A673 (cell line): Measurements from ENCODE around the gene DOCK1. TPM values are rescaled to one million over a fixed set of nuclear protein-coding genes. Genes with fewer than 3 reads are reported as not detected.

Experiments used
- BruUV-seq: library from RNA; stranded (reverse); fragments of 400-500 nt; replicated peaks from 2 replicates; lab custom pipeline; 2021; lab: Mats Ljungman, UMichigan
- CTCF ChIA-PET: fragments of 300-600 bp; sonication (Branson Sonifier 250); formaldehyde crosslinking; loops from one replicate; lab custom pipeline; 2022; ENCODE audit warnings: antibody characterized with exemption; lab: Charles Lee
- POLR2A ChIA-PET: fragments of 300-600 bp; sonication (Branson Sonifier 250); formaldehyde crosslinking; loops from one replicate; lab custom pipeline; 2022; ENCODE audit warnings: antibody characterized with exemption; ENCODE audit not compliant: low non-redundant PET; lab: Charles Lee
- DNase-seq: peaks from one replicate; pipeline ENCODE4 v3.0.0-alpha.2; 2015; ENCODE audit warnings: low spot score
- H3K27ac ChIP-seq: fragments of 200-600 bp; sonication (generic); 2 replicates; pipeline ENCODE4 v1.5.1; 2016; ENCODE audit warnings: mixed run types, low read depth, mild to moderate bottlenecking, mixed read lengths, antibody characterized with exemption, low read length; ENCODE audit not compliant: poor library complexity, severe bottlenecking
- H3K27me3 ChIP-seq: fragments of 200-600 bp; sonication (generic); replicated peaks from 2 replicates; pipeline ENCODE4 v1.6.1; 2017; ENCODE audit warnings: mixed run types, low read depth, mild to moderate bottlenecking, mixed read lengths, antibody characterized with exemption, low read length; ENCODE audit not compliant: insufficient read depth, poor library complexity
- H3K36me3 ChIP-seq: fragments of 200-600 bp; sonication (generic); 2 replicates; pipeline ENCODE4 v1.6.1; 2016; ENCODE audit warnings: mixed run types, mild to moderate bottlenecking, mixed read lengths, antibody characterized with exemption, low read length; ENCODE audit not compliant: insufficient read depth, poor library complexity, severe bottlenecking
- H3K4me1 ChIP-seq: fragments of 200-600 bp; sonication (generic); 2 replicates; pipeline ENCODE4 v1.6.1; 2017; ENCODE audit warnings: mixed run types, mild to moderate bottlenecking, mixed read lengths, antibody characterized with exemption, low read length; ENCODE audit not compliant: insufficient read depth, poor library complexity, severe bottlenecking
- H3K4me3 ChIP-seq: fragments of 200-600 bp; sonication (generic); 2 replicates; pipeline ENCODE4 v1.5.1; 2016; ENCODE audit warnings: low read depth, mixed run types, mild to moderate bottlenecking, mixed read lengths, low read length; ENCODE audit not compliant: poor library complexity, severe bottlenecking
- H3K9me3 ChIP-seq: fragments of 200-600 bp; sonication (generic); 2 replicates; pipeline ENCODE4 v1.6.1; 2016; ENCODE audit warnings: mixed run types, low read depth, mild to moderate bottlenecking, mixed read lengths, antibody characterized with exemption, low read length; ENCODE audit not compliant: poor library complexity, severe bottlenecking
- EZH2 ChIP-seq: fragments of 200-600 bp; sonication (generic); IDR thresholded peaks from 2 replicates; pipeline ENCODE4 v1.6.1; 2017; ENCODE audit warnings: borderline replicate concordance, low read depth, mild to moderate bottlenecking, mixed read lengths, antibody characterized with exemption, low read length; ENCODE audit not compliant: poor library complexity, severe bottlenecking
- intact Hi-C: fragments of 100-400 bp; cut with micrococcal nuclease; formaldehyde crosslinking; loops from one replicate; pipeline ENCODE4 v1.10.0; 2022; ENCODE audit not compliant: unreplicated experiment
- total RNA-seq: library from RNA; stranded (reverse); gene quantifications from 2 replicates; pipeline ENCODE4 v1.2.3, GENCODE V29; 2021
- TF ChIP-seq, protein P1 (sequence below): fragments of 300-800, 200-600 bp; sonication (generic); conservative IDR thresholded peaks from 2 replicates; pipeline ENCODE4 v1.5.1; 2017; ENCODE audit warnings: low read depth, mild to moderate bottlenecking, antibody characterized with exemption, low read length, moderate library complexity, mixed read lengths

The DOCK1 gene
- total RNA-seq, 1 experiment from 2014 or later = 30.7 TPM

DNA sequence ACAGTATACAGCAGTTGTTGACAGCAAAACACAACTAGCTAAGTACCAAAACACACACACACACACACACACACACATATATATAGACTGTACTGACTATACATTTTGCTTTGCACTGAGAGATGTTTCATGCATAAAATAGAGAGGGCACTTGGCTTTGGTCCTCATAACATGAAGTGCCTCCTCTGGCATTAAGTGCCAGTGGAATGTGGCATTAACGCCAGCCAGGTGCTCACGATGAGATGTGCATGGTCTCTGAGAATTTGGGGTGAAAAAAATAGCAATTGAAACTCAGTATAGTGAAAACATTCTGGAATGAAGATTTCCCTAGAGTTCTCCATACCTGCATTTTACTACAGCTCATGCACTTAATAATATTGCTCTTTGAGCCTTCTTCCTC lies 361.2 kb downstream of the DOCK1 start:
- POLR2A ChIA-PET = no interaction called here
- Histone ChIP-seq H3K36me3 (no peaks in the 10 kb centered on the region), H3K4me1 (no peaks in the 10 kb centered on the region), H3K27me3 (no peaks in the 10 kb centered on the region), H3K4me3 (no peak overlapping the region), H3K27ac (no peak overlapping the region), H3K9me3 (no peaks in the 10 kb centered on the region)
- BruUV-seq = no TSS peak
- CTCF ChIA-PET = no interaction called here
- intact Hi-C loops = no loop called here
- DNase-seq = no peak
- TF ChIP-seq, protein P1, sequence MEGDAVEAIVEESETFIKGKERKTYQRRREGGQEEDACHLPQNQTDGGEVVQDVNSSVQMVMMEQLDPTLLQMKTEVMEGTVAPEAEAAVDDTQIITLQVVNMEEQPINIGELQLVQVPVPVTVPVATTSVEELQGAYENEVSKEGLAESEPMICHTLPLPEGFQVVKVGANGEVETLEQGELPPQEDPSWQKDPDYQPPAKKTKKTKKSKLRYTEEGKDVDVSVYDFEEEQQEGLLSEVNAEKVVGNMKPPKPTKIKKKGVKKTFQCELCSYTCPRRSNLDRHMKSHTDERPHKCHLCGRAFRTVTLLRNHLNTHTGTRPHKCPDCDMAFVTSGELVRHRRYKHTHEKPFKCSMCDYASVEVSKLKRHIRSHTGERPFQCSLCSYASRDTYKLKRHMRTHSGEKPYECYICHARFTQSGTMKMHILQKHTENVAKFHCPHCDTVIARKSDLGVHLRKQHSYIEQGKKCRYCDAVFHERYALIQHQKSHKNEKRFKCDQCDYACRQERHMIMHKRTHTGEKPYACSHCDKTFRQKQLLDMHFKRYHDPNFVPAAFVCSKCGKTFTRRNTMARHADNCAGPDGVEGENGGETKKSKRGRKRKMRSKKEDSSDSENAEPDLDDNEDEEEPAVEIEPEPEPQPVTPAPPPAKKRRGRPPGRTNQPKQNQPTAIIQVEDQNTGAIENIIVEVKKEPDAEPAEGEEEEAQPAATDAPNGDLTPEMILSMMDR = no peak
- TF ChIP-seq EZH2 = no peak

DNA sequence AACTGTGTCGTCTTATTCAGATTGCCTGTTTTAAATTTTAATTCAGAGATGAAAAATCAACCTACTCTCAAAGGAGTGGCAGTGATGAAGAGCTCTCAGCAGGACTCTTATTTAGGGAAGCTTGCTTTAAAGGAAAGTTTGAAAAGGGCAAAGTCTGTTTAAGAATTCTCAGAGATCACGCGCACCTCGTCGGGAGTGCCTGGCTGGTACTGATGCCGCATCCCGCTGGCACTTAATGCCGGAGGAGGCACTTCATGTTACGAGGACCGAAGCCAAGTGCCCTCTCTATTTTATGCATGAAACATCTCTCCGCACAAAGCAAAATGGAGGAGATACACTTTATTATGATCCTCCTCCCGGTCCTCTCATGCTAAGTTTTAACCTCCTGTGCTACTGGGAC lies 362.2 kb downstream of the DOCK1 start:
- TF ChIP-seq, protein P1 = no peak
- no peak for TF ChIP-seq EZH2
- no peak for DNase-seq
- no peak overlapping the region for H3K4me3 ChIP-seq
- no TSS peak for BruUV-seq
- no peaks in the 10 kb centered on the region for H3K27me3 ChIP-seq
- ChIA-PET CTCF (no interaction called here), POLR2A (no interaction called here)
- H3K27ac ChIP-seq = no peak overlapping the region
- H3K36me3 ChIP-seq = no peaks in the 10 kb centered on the region
- H3K4me1 ChIP-seq = no peaks in the 10 kb centered on the region
- no peaks in the 10 kb centered on the region for H3K9me3 ChIP-seq
- intact Hi-C loops = no loop called here

DNA sequence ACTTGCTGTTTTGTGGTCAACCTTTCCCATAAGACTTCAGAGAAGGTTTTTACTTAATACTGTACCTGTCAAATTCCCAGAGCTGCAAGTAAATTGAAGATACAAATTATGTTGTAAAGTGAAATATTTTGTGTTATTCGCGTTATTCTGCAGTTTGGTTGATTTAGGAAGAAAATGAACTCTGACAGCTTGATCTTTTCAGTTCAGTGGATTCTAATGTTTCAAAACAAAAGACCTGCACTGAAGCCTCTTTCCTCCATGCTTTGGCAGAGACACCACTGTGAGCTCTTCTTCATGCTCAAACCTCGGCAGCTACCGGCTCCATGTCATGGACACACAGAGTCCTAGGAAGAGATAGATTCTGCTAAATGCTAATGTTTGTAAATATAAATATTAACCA lies 366.8 kb downstream of the DOCK1 start:
- ChIA-PET POLR2A (no interaction called here), CTCF (no interaction called here)
- no TSS peak for BruUV-seq
- DNase-seq = no peak
- Histone ChIP-seq H3K9me3 (no peaks in the 10 kb centered on the region), H3K4me1 (no peaks in the 10 kb centered on the region), H3K27ac (no peak overlapping the region), H3K36me3 (no peaks in the 10 kb centered on the region), H3K27me3 (no peaks in the 10 kb centered on the region), H3K4me3 (no peak overlapping the region)
- intact Hi-C loops = no loop called here
- TF ChIP-seq EZH2 = no peak
- TF ChIP-seq, protein P1 = no peak
